ENCODE results near the gene GNAL. TPM values are rescaled to one million over a fixed set of nuclear protein-coding genes. Genes with fewer than 3 reads are reported as not detected.

GNAL gene
- total RNA-seq, 2 donors from 2014 or later: 2.1 to 33.0 TPM

- no peak for DNase-seq
- Histone ChIP-seq H3K36me3 (replicated peaks in 1 of 2; ENCODE audit: insufficient read depth in 1 of 2, low read depth in 2 of 2) (no peaks in the 10 kb centered on the region), H3K9me3 (no peaks in the 10 kb centered on the region), H3K27ac (no peak overlapping the region), H3K27me3 (no peaks in the 10 kb centered on the region), H3K4me3 (no peak overlapping the region), H3K4me1 (no peaks in the 10 kb centered on the region)
- no peak for TF ChIP-seq CTCF (IDR thresholded peaks at IDR 0.05)
- no peak for TF ChIP-seq POLR2A (IDR thresholded peaks at IDR 0.05)
- ATAC-seq: no peak
- WGBS, 2 donors: 82% methylated on average over 7 of the region's 7 CpGs
- intact Hi-C loops (cut with DNase I): no loop called here
Measured at GRCh38 chr18:11859282-11859830, 170.3 kb downstream of the GNAL start.

- WGBS, 2 donors: 52 to 77% methylated on average over 4 of the region's 4 CpGs
- no peak for ATAC-seq
- intact Hi-C loops (cut with DNase I): no loop called here
Measured at GRCh38 chr18:11859903-11860407, 170.9 kb downstream of the GNAL start.

GRCh38 chr18:11860594-11861450, 171.8 kb downstream of the GNAL start:
- no peaks in the 10 kb centered on the region for H3K9me3 ChIP-seq
- H3K4me3 ChIP-seq: no peak overlapping the region
- H3K36me3 ChIP-seq (replicated peaks in 1 of 2; ENCODE audit: insufficient read depth in 1 of 2, low read depth in 2 of 2): no peaks in the 10 kb centered on the region
- 73 to 76% methylated on average over 9 to 17 of the region's 17 CpGs for WGBS, 2 donors
- H3K4me1 ChIP-seq: no peaks in the 10 kb centered on the region
- H3K27ac ChIP-seq: no peak overlapping the region
- no peak for ATAC-seq
- H3K27me3 ChIP-seq: no peaks in the 10 kb centered on the region
- no peak for DNase-seq
- TF ChIP-seq CTCF (IDR thresholded peaks at IDR 0.05): no peak
- no peak for TF ChIP-seq POLR2A (IDR thresholded peaks at IDR 0.05)
- intact Hi-C loops (cut with DNase I): no loop called here

More at GRCh38 chr18:11859903-11860407, 170.9 kb downstream of the GNAL start:
- Histone ChIP-seq H3K27ac (no peak overlapping the region), H3K36me3 (replicated peaks in 1 of 2; ENCODE audit: insufficient read depth in 1 of 2, low read depth in 2 of 2) (no peaks in the 10 kb centered on the region), H3K4me1 (no peaks in the 10 kb centered on the region), H3K9me3 (no peaks in the 10 kb centered on the region), H3K4me3 (no peak overlapping the region), H3K27me3 (no peaks in the 10 kb centered on the region)
- TF ChIP-seq CTCF (IDR thresholded peaks at IDR 0.05) (no peak), POLR2A (IDR thresholded peaks at IDR 0.05) (no peak)
- no peak for DNase-seq

- no peak for TF ChIP-seq POLR2A (IDR thresholded peaks at IDR 0.05)
- TF ChIP-seq CTCF (IDR thresholded peaks at IDR 0.05): no peak
Measured at GRCh38 chr18:11861583-11862288, 172.7 kb downstream of the GNAL start.

More at GRCh38 chr18:11861583-11862288, 172.7 kb downstream of the GNAL start:
- H3K27ac ChIP-seq: no peak overlapping the region
- H3K36me3 ChIP-seq (replicated peaks in 1 of 2; ENCODE audit: insufficient read depth in 1 of 2, low read depth in 2 of 2): no peaks in the 10 kb centered on the region
- no peak overlapping the region for H3K4me3 ChIP-seq
- no peaks in the 10 kb centered on the region for H3K4me1 ChIP-seq
- DNase-seq (no peak), ATAC-seq (no peak)
- WGBS, 2 donors: 78 to 80% methylated on average over 20 of the region's 20 CpGs
- intact Hi-C loops (cut with DNase I): no loop called here
- H3K27me3 ChIP-seq: no peaks in the 10 kb centered on the region
- no peaks in the 10 kb centered on the region for H3K9me3 ChIP-seq

Data from body of pancreas (tissue), 4 donors.